Erythroblast (primary cell): ENCODE data around the gene KIF9.
"Not testable (repeated sequence)": the region's sequence is repeated elsewhere in the genome, so short reads cannot be mapped to it uniquely, and the experiment has no call there.

ENCODE experiments used
- DNase-seq, 2 experiments: peaks; one replicate each; lab custom pipeline; 2025; lab: John Stamatoyannopoulos, UW
- GATA1 ChIP-seq: IDR thresholded peaks from 2 replicates; pipeline ENCODE4 v1.6.1; 2011; ENCODE audit warnings: low read depth, mild to moderate bottlenecking, control low read depth, low read length, moderate library complexity
- POLR2A ChIP-seq: IDR thresholded peaks from 2 replicates; pipeline ENCODE4 v1.6.1; 2011; ENCODE audit warnings: mild to moderate bottlenecking, low read length

Gene KIF9

GRCh38 chr3:47282424-47283192, at the start of gene KIF9, which contains the start of gene KLHL18:
TSS of gene KIF9 (minus strand) at chr3:47282799. CDS start at chr3:47277374, 5,425 bp downstream.
TSS of gene KLHL18 (plus strand) at chr3:47282944. CDS start at chr3:47282966, 22 bp downstream.
- DNase-seq = peak; percentile 98
- TF ChIP-seq GATA1 (no peak), POLR2A (peak; percentile 81)

DNA sequence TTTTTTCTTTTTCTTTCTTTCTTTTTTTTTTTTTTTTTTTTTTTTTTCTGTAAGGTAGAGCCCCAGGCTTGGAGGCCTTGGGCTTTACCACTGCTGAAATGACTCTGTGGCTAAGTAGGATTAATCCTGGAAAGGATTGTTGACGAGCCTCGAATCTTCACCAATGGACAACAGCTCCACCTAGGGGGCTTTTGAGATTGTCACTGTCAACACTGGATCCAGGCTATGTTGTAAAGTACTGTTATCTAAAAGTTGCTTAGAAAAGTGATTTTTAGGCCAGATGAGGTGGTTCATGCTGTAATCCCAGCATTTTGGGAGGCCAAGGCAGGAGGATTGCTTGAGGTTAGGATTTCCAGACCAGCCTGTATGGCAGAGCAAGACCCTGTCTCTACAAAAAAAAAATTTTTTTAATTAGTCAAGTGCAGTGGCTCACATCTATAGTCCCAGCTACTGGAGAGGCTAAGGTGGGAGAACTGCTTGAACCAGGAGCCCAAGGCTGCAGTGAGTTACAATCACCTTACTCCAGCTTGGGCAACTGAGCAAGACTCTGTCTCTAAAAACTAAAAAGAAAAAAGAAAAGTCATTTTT, 41.8 kb upstream of the KIF9 start:
- no peak for TF ChIP-seq POLR2A
- TF ChIP-seq GATA1 = no peak
- peak; percentile 81 to 85 for DNase-seq

GRCh38 chr3:47323431-47324277, 41.1 kb upstream of the KIF9 start:
- peak; percentile 58 to 62 for DNase-seq
- TF ChIP-seq GATA1 = no peak
- no peak for TF ChIP-seq POLR2A

- TF ChIP-seq GATA1 (no peak), POLR2A (no peak)
- DNase-seq = peak; percentile 48 to 74
Observed at GRCh38 chr3:47319956-47320355, 37.4 kb upstream of the KIF9 start.

GRCh38 chr3:47318916-47319315, 36.3 kb upstream of the KIF9 start:
- no peak for DNase-seq
- TF ChIP-seq GATA1 = no peak
- TF ChIP-seq POLR2A = no peak

DNA sequence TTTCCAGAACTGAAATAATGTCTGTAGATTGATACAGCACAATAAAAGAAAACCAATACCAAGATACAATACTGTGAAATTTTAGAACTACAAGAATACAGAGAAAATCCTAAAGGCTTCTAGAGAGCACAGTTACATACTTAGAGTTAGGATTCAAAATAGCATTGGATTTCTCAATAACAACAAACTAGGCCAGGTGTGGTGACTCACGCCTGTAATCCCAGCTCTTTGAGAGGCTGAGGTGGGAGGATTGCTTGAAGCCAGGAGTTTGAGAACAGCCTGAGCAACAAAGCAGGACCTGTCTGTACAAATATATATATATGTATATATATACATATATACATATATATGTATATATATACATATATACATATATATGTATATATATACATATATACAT, 33.6 kb upstream of the KIF9 start:
- DNase-seq = not testable (repeated sequence)

DNA sequence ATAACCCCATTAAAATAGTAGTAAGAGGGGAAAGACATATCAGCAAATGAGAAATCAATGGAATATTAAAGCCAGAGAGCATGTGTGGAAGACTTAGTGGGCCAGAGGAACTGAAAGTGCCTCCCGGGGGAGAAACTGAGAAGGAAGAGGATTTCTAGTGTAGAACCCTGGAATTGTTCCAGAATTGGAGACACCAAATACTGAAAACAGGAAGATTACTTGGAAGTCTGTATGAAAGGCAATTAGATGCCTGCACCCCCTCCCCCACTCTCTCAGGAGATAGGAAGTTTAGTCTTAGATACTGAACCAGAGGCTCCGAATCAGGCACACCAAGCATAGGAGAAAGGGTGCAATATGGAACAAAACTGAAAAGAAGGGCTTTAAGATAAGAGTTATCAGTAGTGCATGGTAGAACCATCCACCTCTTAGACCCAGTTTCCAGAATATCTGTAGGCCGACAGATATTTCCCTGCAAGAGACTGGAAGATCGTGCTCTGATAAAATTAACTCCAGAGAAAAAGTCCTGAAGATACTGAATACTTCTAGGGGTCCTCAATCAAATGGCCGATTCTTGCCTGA, 32.6 kb upstream of the KIF9 start:
- TF ChIP-seq POLR2A (peak; percentile 13), GATA1 (peak; percentile 58)
- peak; percentile 75 to 90 for DNase-seq

GRCh38 chr3:47314056-47314764, 31.6 kb upstream of the KIF9 start:
- DNase-seq = peak; percentile 40 to 45
- no peak for TF ChIP-seq POLR2A
- TF ChIP-seq GATA1 = no peak

DNA sequence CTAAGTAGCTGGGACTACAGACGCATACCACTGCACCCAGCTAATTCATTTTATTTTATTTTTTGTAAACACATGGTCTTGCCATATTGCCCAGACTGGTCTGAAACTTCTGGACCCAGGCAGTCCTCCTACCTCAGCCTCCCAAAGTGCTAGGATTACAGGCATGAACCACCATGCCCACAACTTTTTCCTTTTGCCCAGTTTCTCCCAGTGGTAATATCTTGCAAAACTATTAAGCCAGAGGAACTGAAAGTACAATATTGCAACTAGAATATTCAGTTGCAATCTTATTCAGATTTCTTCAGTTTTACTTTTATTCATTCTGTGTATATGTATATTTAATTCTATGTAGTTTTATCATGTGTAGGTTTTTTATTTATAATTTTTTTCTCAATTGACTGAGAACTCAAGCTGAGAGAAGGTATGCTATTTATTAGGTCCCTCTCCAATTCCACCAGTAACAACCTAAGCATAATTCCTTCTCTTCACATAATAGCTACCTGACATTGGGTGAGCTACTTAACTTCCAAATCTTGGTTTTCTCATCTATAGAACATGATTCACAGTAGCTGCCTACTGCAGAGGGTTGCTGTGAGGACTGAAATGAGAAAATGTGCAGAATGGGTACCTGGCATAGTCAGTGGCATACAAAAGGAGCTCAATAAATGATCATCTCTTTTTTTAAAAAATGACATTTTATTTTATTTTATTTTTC, 30.9 kb upstream of the KIF9 start:
- TF ChIP-seq POLR2A = no peak
- no peak for DNase-seq

GRCh38 chr3:47310391-47310790, 27.8 kb upstream of the KIF9 start:
- DNase-seq = peak; percentile 68 to 85
- peak; percentile 16 for TF ChIP-seq POLR2A
- TF ChIP-seq GATA1 = no peak

DNA sequence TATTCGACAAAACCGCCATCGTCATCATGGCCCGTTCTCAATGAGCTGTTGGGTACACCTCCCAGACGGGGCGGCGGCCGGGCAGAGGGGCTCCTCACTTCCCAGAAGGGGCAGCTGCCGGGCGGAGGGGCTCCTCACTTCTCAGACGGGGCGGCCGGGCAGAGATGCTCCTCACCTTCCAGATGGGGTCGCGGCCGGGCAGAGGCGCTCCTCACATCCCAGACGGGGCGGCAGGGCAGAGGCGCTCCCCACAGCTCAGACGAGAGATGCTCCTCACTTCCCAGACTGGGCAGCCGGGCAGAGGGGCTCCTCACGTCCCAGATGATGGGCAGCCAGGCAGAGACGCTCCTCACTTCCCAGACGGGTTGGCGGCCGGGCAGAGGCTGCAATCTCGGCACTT, 26.6 kb upstream of the KIF9 start:
- DNase-seq = not testable (repeated sequence)

GRCh38 chr3:47306022-47306421, 23.4 kb upstream of the KIF9 start:
- TF ChIP-seq POLR2A = no peak
- TF ChIP-seq GATA1 = no peak
- no peak for DNase-seq
